Ishikawa (cell line): ENCODE measurements around the gene OR11A1.

Experiments used
- EGR1 ChIP-seq: IDR thresholded peaks from 2 replicates; pipeline ENCODE4 v1.6.1; 2012
- FOXM1 ChIP-seq: IDR thresholded peaks from 2 replicates; pipeline ENCODE4 v1.6.1; 2012; ENCODE audit warnings: low read depth, borderline replicate concordance
- TAF1 ChIP-seq: IDR thresholded peaks from 2 replicates; pipeline ENCODE4 v1.6.1; 2012; ENCODE audit warnings: low read depth, mild to moderate bottlenecking

DNA sequence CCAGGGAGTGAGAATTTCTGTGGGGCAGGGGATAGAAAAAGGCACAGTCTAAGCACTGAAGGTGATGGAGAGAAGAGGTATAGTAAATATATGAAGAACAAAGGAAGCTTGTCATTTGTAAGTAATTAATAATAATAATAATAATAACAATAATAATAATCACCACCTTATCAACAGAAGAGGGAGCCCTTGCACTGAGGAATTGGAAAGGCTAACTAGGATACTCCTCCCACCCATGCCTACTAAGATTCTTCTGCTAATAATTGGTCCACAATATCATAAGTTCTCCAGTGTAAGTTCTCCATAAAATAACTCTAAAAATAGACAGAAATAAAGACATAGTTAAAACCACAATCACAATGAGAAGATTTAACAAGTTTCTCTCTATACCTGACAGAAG, 80.9 kb downstream of the OR11A1 start:
- TF ChIP-seq EGR1: no peak
- no peak for TF ChIP-seq TAF1
- TF ChIP-seq FOXM1: no peak
